HEK293T (cell line): ENCODE data around the gene PDE3B.

Experiments used
- CTCF ChIA-PET: fragments of 350-600 bp; formaldehyde crosslinking; extraction: SDS; loops from one replicate; lab custom pipeline; 2021; ENCODE audit warnings: antibody characterized with exemption, inconsistent platforms; lab: Yijun Ruan, JAX
- POLR2A ChIA-PET: fragments of 350-600 bp; formaldehyde crosslinking; extraction: SDS; loops from one replicate; lab custom pipeline; 2020; ENCODE audit warnings: antibody characterized with exemption, inconsistent platforms; lab: Yijun Ruan, JAX
- DNase-seq: peaks from one replicate; pipeline ENCODE4 v3.0.0; 2012; ENCODE audit warnings: mixed read lengths; ENCODE audit errors: extremely low spot score
- ARNT ChIP-seq: fragments of 450-650 bp; IDR thresholded peaks from 2 replicates; pipeline ENCODE4 v1.6.1; 2017; ENCODE audit warnings: mild to moderate bottlenecking
- BHLHE40 ChIP-seq: fragments of 450-650 bp; IDR thresholded peaks from 2 replicates; pipeline ENCODE4 v1.6.1; 2016; ENCODE audit warnings: mild to moderate bottlenecking, moderate library complexity, borderline replicate concordance
- CTBP1 ChIP-seq: fragments of 450-650 bp; IDR thresholded peaks from 2 replicates; pipeline ENCODE4 v1.6.1; 2016; ENCODE audit warnings: borderline replicate concordance
- ELF4 ChIP-seq: fragments of 450-650 bp; IDR thresholded peaks from 2 replicates; pipeline ENCODE4 v1.6.1; 2017; ENCODE audit warnings: antibody characterized with exemption
- FOXA1 ChIP-seq: fragments of 450-650 bp; IDR thresholded peaks from 2 replicates; pipeline ENCODE4 v1.6.1; 2016; ENCODE audit warnings: mild to moderate bottlenecking
- FOXK2 ChIP-seq: fragments of 450-650 bp; IDR thresholded peaks from 2 replicates; pipeline ENCODE4 v1.6.1; 2016; ENCODE audit warnings: mild to moderate bottlenecking
- FOXM1 ChIP-seq: fragments of 450-650 bp; IDR thresholded peaks from 2 replicates; pipeline ENCODE4 v1.6.1; 2017; ENCODE audit warnings: mild to moderate bottlenecking, borderline replicate concordance
- HDGF ChIP-seq: fragments of 450-650 bp; IDR thresholded peaks from 2 replicates; pipeline ENCODE4 v1.6.1; 2017; ENCODE audit warnings: antibody characterized with exemption, borderline replicate concordance
- L3MBTL2 ChIP-seq: fragments of 450-650 bp; conservative IDR thresholded peaks from 2 replicates; pipeline ENCODE4 v1.6.1; 2016; ENCODE audit warnings: mild to moderate bottlenecking
- LEF1 ChIP-seq: fragments of 450-650 bp; IDR thresholded peaks from 2 replicates; pipeline ENCODE4 v1.6.1; 2017; ENCODE audit warnings: mild to moderate bottlenecking, borderline replicate concordance
- NFRKB ChIP-seq: fragments of 450-650 bp; IDR thresholded peaks from 2 replicates; pipeline ENCODE4 v1.6.1; 2016; ENCODE audit warnings: mild to moderate bottlenecking, moderate library complexity
- PKNOX1 ChIP-seq: fragments of 450-650 bp; IDR thresholded peaks from 2 replicates; pipeline ENCODE4 v1.6.1; 2016
- SP1 ChIP-seq: fragments of 450-650 bp; IDR thresholded peaks from 2 replicates; pipeline ENCODE4 v1.6.1; 2017
- SUZ12 ChIP-seq: fragments of 450-650 bp; IDR thresholded peaks from 2 replicates; pipeline ENCODE4 v1.6.1; 2016; ENCODE audit warnings: mild to moderate bottlenecking
- TARDBP ChIP-seq: fragments of 450-650 bp; IDR thresholded peaks from 2 replicates; pipeline ENCODE4 v1.6.1; 2016
- ZNF384 ChIP-seq: fragments of 450-650 bp; IDR thresholded peaks from 2 replicates; pipeline ENCODE4 v1.6.1; 2016

PDE3B gene

GRCh38 chr11:14617241-14618027 lies 26.2 kb upstream of the PDE3B start:
- POLR2A ChIA-PET, result no interaction called here
- DNase-seq, result no peak
- TF ChIP-seq LEF1 (no peak), L3MBTL2 (no peak), ARNT (no peak), SP1 (no peak), SUZ12 (no peak), FOXM1 (no peak), HDGF (no peak), FOXA1 (no peak), FOXK2 (no peak), NFRKB (no peak), ZNF384 (no peak)
- CTCF ChIA-PET, result no interaction called here

DNA sequence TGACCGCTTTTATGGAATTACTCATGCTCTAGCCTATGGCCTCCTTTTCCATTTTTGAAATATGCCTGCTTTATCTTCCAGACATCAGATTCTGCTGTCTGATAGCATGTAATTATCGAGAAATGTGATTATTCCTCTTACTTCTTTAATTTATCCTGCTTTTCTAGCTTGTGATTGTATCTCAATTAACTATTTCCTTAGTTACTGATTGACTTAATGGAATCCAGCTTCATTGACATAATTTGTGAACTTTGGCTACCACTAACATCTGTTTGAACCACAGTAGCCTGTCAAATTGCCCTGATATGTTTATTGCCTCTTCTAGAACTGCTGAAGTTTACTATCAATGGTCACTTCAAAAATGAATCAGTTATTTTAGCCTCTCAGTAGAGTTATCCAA lies 25.5 kb upstream of the PDE3B start:
- TF ChIP-seq HDGF, result no peak
- TF ChIP-seq SUZ12, result no peak
- no peak for TF ChIP-seq FOXM1
- TF ChIP-seq SP1, result no peak
- no peak for TF ChIP-seq BHLHE40
- TF ChIP-seq FOXA1, result no peak
- TF ChIP-seq TARDBP, result no peak
- no peak for TF ChIP-seq NFRKB
- CTCF ChIA-PET, result no interaction called here
- DNase-seq, result no peak
- POLR2A ChIA-PET, result no interaction called here

GRCh38 chr11:14619603-14620531 lies 23.7 kb upstream of the PDE3B start:
- ChIA-PET CTCF (no interaction called here), POLR2A (no interaction called here)
- DNase-seq, result no peak
- TF ChIP-seq NFRKB (no peak), FOXM1 (no peak), ARNT (no peak), CTBP1 (no peak), ELF4 (no peak), PKNOX1 (no peak), FOXK2 (no peak), HDGF (no peak), SUZ12 (no peak), LEF1 (no peak), FOXA1 (no peak), ZNF384 (no peak), L3MBTL2 (no peak)

GRCh38 chr11:14622223-14622954 lies 21.2 kb upstream of the PDE3B start:
- no peak for DNase-seq
- POLR2A ChIA-PET, result no interaction called here
- no peak for TF ChIP-seq BHLHE40
- no peak for TF ChIP-seq LEF1
- TF ChIP-seq L3MBTL2, result no peak
- TF ChIP-seq FOXM1, result no peak
- CTCF ChIA-PET, result interaction anchor here (1.8 kb wide), 1 partner anchor 285 kb away, joined by 14 read pairs; no protein-coding TSS in a partner anchor

GRCh38 chr11:14623036-14623435 lies 20.6 kb upstream of the PDE3B start:
- ChIA-PET CTCF (interaction anchor here (1.8 kb wide), 1 partner anchor 285 kb away, joined by 14 read pairs; no protein-coding TSS in a partner anchor), POLR2A (no interaction called here)
- no peak for DNase-seq
- TF ChIP-seq SUZ12, result no peak
- no peak for TF ChIP-seq FOXM1
- no peak for TF ChIP-seq NFRKB
- no peak for TF ChIP-seq FOXK2
- TF ChIP-seq SP1, result no peak

DNA sequence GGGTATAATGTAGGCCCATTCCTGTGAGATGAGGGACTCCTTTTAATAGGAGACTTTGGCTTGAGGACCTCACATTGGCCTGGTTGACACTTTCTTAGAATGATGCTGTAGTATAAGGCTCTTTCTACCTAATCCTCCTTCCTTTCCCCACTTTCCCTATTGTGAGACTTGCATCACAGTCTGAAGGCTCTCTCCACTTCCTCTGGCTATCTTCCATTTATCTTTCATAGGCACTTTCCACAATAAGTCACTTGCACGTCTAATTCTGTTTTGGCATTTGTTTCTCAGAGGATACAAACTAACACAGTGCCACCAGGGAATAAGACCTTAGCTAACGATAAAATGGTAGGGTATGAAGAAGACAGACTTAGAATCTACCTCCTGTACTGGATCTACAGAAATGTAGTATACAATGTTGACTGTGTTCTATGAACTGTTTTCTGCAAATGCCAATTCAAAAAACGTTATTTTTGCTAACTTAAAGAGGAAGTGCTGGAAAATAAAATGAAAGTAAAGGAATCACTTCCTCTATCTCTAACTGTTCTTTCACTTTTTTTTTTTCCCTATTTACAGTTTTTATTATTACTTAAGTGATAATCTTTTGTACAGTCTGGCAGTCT lies 17.9 kb upstream of the PDE3B start:
- DNase-seq, result no peak
- TF ChIP-seq ARNT, result no peak
- no peak for TF ChIP-seq NFRKB
- no peak for TF ChIP-seq ZNF384
- no peak for TF ChIP-seq FOXA1
- no peak for TF ChIP-seq BHLHE40
- TF ChIP-seq FOXM1, result no peak
- TF ChIP-seq CTBP1, result no peak
- TF ChIP-seq PKNOX1, result no peak
- no peak for TF ChIP-seq FOXK2
- no peak for TF ChIP-seq LEF1
- POLR2A ChIA-PET, result interaction anchor here (1.0 kb wide), 1 partner anchor 15 kb away, joined by 3 read pairs; no protein-coding TSS in a partner anchor
- CTCF ChIA-PET, result no interaction called here
